Cardiac muscle cell (in vitro differentiated cells and primary cell): ENCODE measurements around the gene SUFU. TPM values are rescaled to one million over a fixed set of nuclear protein-coding genes. Genes with fewer than 3 reads are reported as not detected.

Experiments
- polyA plus RNA-seq: library from polyadenylated mRNA; unstranded; fragments of >200 nt; fragmentation: Nextera tagmentation; extraction: Ambion mirVana; gene quantifications from 2 replicates; pipeline ENCODE4 v1.2.1, GENCODE V29; 2016
- total RNA-seq: library from RNA; depleted of rRNA; stranded (reverse); fragments of >200 nt; gene quantifications from 2 replicates; pipeline ENCODE4 v1.2.3, GENCODE V29; 2016

The SUFU gene
- total and polyA plus RNA-seq, 2 experiments from 2014 or later, result 14.2 to 18.4 TPM

Other genes starting within 250 kb of the SUFU start
- gene NFKB2, start 108.3 kb upstream of the SUFU start, total RNA-seq, result 21.5 and 29.8 TPM in 2 replicates
- 10.6 and 10.8 TPM in 2 replicates for gene NFKB2, start 108.3 kb upstream of the SUFU start, polyA plus RNA-seq
- 19.8 and 24.7 TPM in 2 replicates for gene PSD, start 85.2 kb upstream of the SUFU start, total RNA-seq
- gene PSD, start 85.2 kb upstream of the SUFU start, polyA plus RNA-seq, result 13.2 and 18.5 TPM in 2 replicates
- 36.3 and 46.6 TPM in 2 replicates for gene FBXL15, start 83.1 kb upstream of the SUFU start, total RNA-seq
- gene FBXL15, start 83.1 kb upstream of the SUFU start, polyA plus RNA-seq, result 40.9 and 46.3 TPM in 2 replicates
- gene CUEDC2, start 71.4 kb upstream of the SUFU start, total RNA-seq, result 113 and 134 TPM in 2 replicates
- gene CUEDC2, start 71.4 kb upstream of the SUFU start, polyA plus RNA-seq, result 190 and 193 TPM in 2 replicates
- gene C10orf95, start 52.4 kb upstream of the SUFU start, total RNA-seq, result not detected in 2 replicates
- 1.7 and 2.0 TPM in 2 replicates for gene C10orf95, start 52.4 kb upstream of the SUFU start, polyA plus RNA-seq
- 135 and 147 TPM in 2 replicates for gene ACTR1A, start 1.3 kb upstream of the SUFU start, total RNA-seq
- gene ACTR1A, start 1.3 kb upstream of the SUFU start, polyA plus RNA-seq, result 165 and 172 TPM in 2 replicates
- gene TRIM8, start 140.5 kb downstream of the SUFU start, total RNA-seq, result 100 and 130 TPM in 2 replicates
- gene TRIM8, start 140.5 kb downstream of the SUFU start, polyA plus RNA-seq, result 59.8 and 65.6 TPM in 2 replicates
- 16.3 and 24.5 TPM in 2 replicates for gene ARL3, start 210.4 kb downstream of the SUFU start, total RNA-seq
- gene ARL3, start 210.4 kb downstream of the SUFU start, polyA plus RNA-seq, result 42.2 and 47.3 TPM in 2 replicates
- 10.5 and 14.2 TPM in 2 replicates for gene SFXN2, start 210.7 kb downstream of the SUFU start, total RNA-seq
- 18.6 and 26.1 TPM in 2 replicates for gene SFXN2, start 210.7 kb downstream of the SUFU start, polyA plus RNA-seq
- gene WBP1L, start 240.0 kb downstream of the SUFU start, total RNA-seq, result 40.6 and 43.9 TPM in 2 replicates
- 14.2 and 17.1 TPM in 2 replicates for gene WBP1L, start 240.0 kb downstream of the SUFU start, polyA plus RNA-seq